ENCODE data around the gene CPA5.
"Not testable (repeated sequence)": the region's sequence is repeated elsewhere in the genome, so short reads cannot be mapped to it uniquely, and the experiment has no call there.

The CPA5 gene

GRCh38 chr7:130358471-130358870 is 13.9 kb downstream of the CPA5 start:
- no peak for DNase-seq (ENCODE audit: low read depth in 2 of 2)

- no peak for DNase-seq (ENCODE audit: low read depth in 2 of 2)
Measured at GRCh38 chr7:130359276-130359857, 14.8 kb downstream of the CPA5 start.

- no peak for DNase-seq (ENCODE audit: low read depth in 2 of 2)
Measured at GRCh38 chr7:130360518-130360917, 15.9 kb downstream of the CPA5 start.

GRCh38 chr7:130361681-130362080 is 17.1 kb downstream of the CPA5 start:
- no peak for DNase-seq (ENCODE audit: low read depth in 2 of 2)

- no peak for DNase-seq (ENCODE audit: low read depth in 2 of 2)
Measured at GRCh38 chr7:130362251-130362816, 17.7 kb downstream of the CPA5 start.

- peak; percentile 85 to 87 for DNase-seq (ENCODE audit: low read depth in 2 of 2)
Measured at GRCh38 chr7:130363026-130363847, 18.6 kb downstream of the CPA5 start.

- no peak for DNase-seq (ENCODE audit: low read depth in 2 of 2)
Measured at GRCh38 chr7:130364451-130364850, 19.8 kb downstream of the CPA5 start.

GRCh38 chr7:130365088-130365487 is 20.5 kb downstream of the CPA5 start:
- no peak for DNase-seq (ENCODE audit: low read depth in 2 of 2)

- peak; percentile 80 to 82 for DNase-seq (ENCODE audit: low read depth in 2 of 2)
Measured at GRCh38 chr7:130365511-130366441, 21.2 kb downstream of the CPA5 start.

GRCh38 chr7:130366564-130366963 is 21.9 kb downstream of the CPA5 start:
- no peak for DNase-seq (ENCODE audit: low read depth in 2 of 2)

GRCh38 chr7:130367088-130367755 is 22.6 kb downstream of the CPA5 start:
- DNase-seq (ENCODE audit: low read depth in 2 of 2) = no peak

GRCh38 chr7:130367836-130368746 is 23.5 kb downstream of the CPA5 start:
- no peak for DNase-seq (ENCODE audit: low read depth in 2 of 2)

- DNase-seq (ENCODE audit: low read depth in 2 of 2) = peak; percentile 92
Measured at GRCh38 chr7:130369110-130369711, 24.6 kb downstream of the CPA5 start.

GRCh38 chr7:130369831-130370550 is 25.4 kb downstream of the CPA5 start:
- no peak for DNase-seq (ENCODE audit: low read depth in 2 of 2)

GRCh38 chr7:130371046-130371445 is 26.4 kb downstream of the CPA5 start:
- no peak for DNase-seq (ENCODE audit: low read depth in 2 of 2)

- DNase-seq (ENCODE audit: low read depth in 2 of 2) = no peak
Measured at GRCh38 chr7:130372402-130373165, 28.0 kb downstream of the CPA5 start.

- DNase-seq (ENCODE audit: low read depth in 2 of 2) = no peak
Measured at GRCh38 chr7:130374507-130374906, 29.9 kb downstream of the CPA5 start.

GRCh38 chr7:130376461-130376860 is 31.8 kb downstream of the CPA5 start:
- not testable (repeated sequence) for DNase-seq (ENCODE audit: low read depth in 2 of 2)
